GM06990 (cell line): ENCODE data around the gene WWC2.
"Not testable (repeated sequence)": the region's sequence is repeated elsewhere in the genome, so short reads cannot be mapped to it uniquely, and the experiment has no call there.

Experiments used
- DNase-seq: peaks from one replicate; pipeline ENCODE4 v3.0.0-alpha.2; 2011; ENCODE audit not compliant: insufficient read length; ENCODE audit errors: extremely low read depth
- H3K27me3 ChIP-seq: replicated peaks from 2 replicates; pipeline ENCODE4 v1.6.0; 2011; ENCODE audit warnings: low read length; ENCODE audit not compliant: control insufficient read depth, insufficient read depth
- H3K36me3 ChIP-seq: 2 replicates; pipeline ENCODE4 v1.5.1; 2011; ENCODE audit warnings: low read length; ENCODE audit not compliant: control insufficient read depth, insufficient read depth
- H3K4me3 ChIP-seq: replicated peaks from 2 replicates; pipeline ENCODE4 v1.5.1; 2011; ENCODE audit warnings: low read depth, mild to moderate bottlenecking, control low read depth, low read length
- CTCF ChIP-seq: IDR thresholded peaks from 2 replicates; pipeline ENCODE4 v1.5.1; 2011; ENCODE audit warnings: low read length, control low read depth, mild to moderate bottlenecking, inconsistent platforms; ENCODE audit not compliant: insufficient read depth, poor library complexity, severe bottlenecking

Gene WWC2

GRCh38 chr4:183186813-183187212 lies 87.8 kb downstream of the WWC2 start:
- H3K4me3 ChIP-seq = no peak overlapping the region
- DNase-seq = no peak
- H3K27me3 ChIP-seq = no peaks in the 10 kb centered on the region
- no peak for TF ChIP-seq CTCF
- H3K36me3 ChIP-seq = no peaks in the 10 kb centered on the region

- DNase-seq = no peak
- no peaks in the 10 kb centered on the region for H3K27me3 ChIP-seq
- no peak for TF ChIP-seq CTCF
- no peaks in the 10 kb centered on the region for H3K36me3 ChIP-seq
- no peak overlapping the region for H3K4me3 ChIP-seq
These were observed 92.0 kb downstream of the WWC2 start for GRCh38 chr4:183190900-183191527.

- Histone ChIP-seq H3K27me3 (no peaks in the 10 kb centered on the region), H3K4me3 (no peak overlapping the region), H3K36me3 (no peaks in the 10 kb centered on the region)
- DNase-seq = no peak
- TF ChIP-seq CTCF = no peak
These were observed 92.6 kb downstream of the WWC2 start for GRCh38 chr4:183191630-183192029.

GRCh38 chr4:183192571-183192970 lies 93.5 kb downstream of the WWC2 start:
- TF ChIP-seq CTCF = no peak
- DNase-seq = no peak
- Histone ChIP-seq H3K4me3 (no peak overlapping the region), H3K27me3 (no peaks in the 10 kb centered on the region), H3K36me3 (no peaks in the 10 kb centered on the region)

- not testable (repeated sequence) for H3K27me3 ChIP-seq, H3K4me3 ChIP-seq, H3K36me3 ChIP-seq, DNase-seq
These were observed 94.8 kb downstream of the WWC2 start for GRCh38 chr4:183193730-183194338.

GRCh38 chr4:183195534-183195933 lies 96.5 kb downstream of the WWC2 start:
- Histone ChIP-seq H3K4me3 (no peak overlapping the region), H3K36me3 (no peaks in the 10 kb centered on the region), H3K27me3 (no peaks in the 10 kb centered on the region)
- no peak for DNase-seq
- no peak for TF ChIP-seq CTCF
